ELR (cell line): Measurements from ENCODE around the gene TMEM123.

Experiments
- DNase-seq: peaks from one replicate; pipeline ENCODE4 v3.0.0-alpha.2; 2015; ENCODE audit warnings: low read depth

TMEM123 gene

GRCh38 chr11:102359372-102359771, 93.2 kb downstream of the TMEM123 start:
- DNase-seq = no peak

- DNase-seq = no peak
Measured at GRCh38 chr11:102357116-102357515, 95.4 kb downstream of the TMEM123 start.

GRCh38 chr11:102347462-102348370, 104.8 kb downstream of the TMEM123 start:
- DNase-seq = peak; percentile 53

- DNase-seq = peak; percentile 97
Measured at GRCh38 chr11:102346748-102347461, 105.7 kb downstream of the TMEM123 start, which contains the start of gene BIRC2. BIRC2 (plus strand) TSS chr11:102347214; CDS start chr11:102349855, 2,641 bp downstream.

- DNase-seq = no peak
Measured at GRCh38 chr11:102346456-102346747, 106.2 kb downstream of the TMEM123 start.
